Mesenchymal stem cell (in vitro differentiated cells and primary cell): ENCODE data around the gene MPDZ.

Experiments used
- DNase-seq: peaks from one replicate; pipeline ENCODE4 v3.0.0-alpha.2; 2013
- H2AFZ ChIP-seq: one replicate; pipeline ENCODE4 v1.6.1; 2013; ENCODE audit warnings: low read depth, mild to moderate bottlenecking, control low read depth, inconsistent platforms, low read length, moderate library complexity
- H2AK5ac ChIP-seq: 2 replicates; pipeline ENCODE4 v1.6.1; 2013; ENCODE audit warnings: low read length, moderate library complexity, mild to moderate bottlenecking, inconsistent platforms; ENCODE audit not compliant: severe bottlenecking
- H2BK120ac ChIP-seq: one replicate; pipeline ENCODE4 v1.6.1; 2013; ENCODE audit warnings: low read depth, mild to moderate bottlenecking, inconsistent platforms, low read length, moderate library complexity
- H2BK12ac ChIP-seq, 2 experiments: one replicate each; pipeline ENCODE4 v1.6.1; 2013; ENCODE audit warnings: inconsistent platforms in 2 of 2, low read length in 2 of 2, mild to moderate bottlenecking in 2 of 2, moderate library complexity in 2 of 2, control low read depth in 1 of 2
- H2BK15ac ChIP-seq: one replicate; pipeline ENCODE4 v1.6.1; 2013; ENCODE audit warnings: mild to moderate bottlenecking, low read depth, inconsistent platforms; ENCODE audit not compliant: poor library complexity, severe bottlenecking
- H2BK5ac ChIP-seq: 2 replicates; pipeline ENCODE4 v1.6.1; 2013; ENCODE audit warnings: low read depth, mild to moderate bottlenecking, low read length, control low read depth, inconsistent platforms; ENCODE audit not compliant: poor library complexity, severe bottlenecking
- H3K14ac ChIP-seq, 2 experiments: one replicate each; pipeline ENCODE4 v1.6.1; 2013; ENCODE audit warnings: inconsistent platforms in 2 of 2, low read length in 2 of 2, control low read depth in 1 of 2, mild to moderate bottlenecking in 1 of 2, moderate library complexity in 1 of 2
- H3K18ac ChIP-seq, 2 experiments: one replicate each; pipeline ENCODE4 v1.6.1; 2013; ENCODE audit warnings: inconsistent platforms in 2 of 2, low read length in 2 of 2, control low read depth in 1 of 2, low read depth in 1 of 2, mild to moderate bottlenecking in 1 of 2
- H3K23ac ChIP-seq, 2 experiments: one replicate each; pipeline ENCODE4 v1.6.1; 2013; ENCODE audit warnings: inconsistent platforms in 2 of 2, low read length in 2 of 2, mild to moderate bottlenecking in 2 of 2, moderate library complexity in 2 of 2, control low read depth in 1 of 2
- H3K27ac ChIP-seq: 2 replicates; pipeline ENCODE4 v1.5.1; 2013; ENCODE audit warnings: mild to moderate bottlenecking, moderate library complexity, low read length, control low read depth, inconsistent platforms; ENCODE audit not compliant: poor library complexity, severe bottlenecking
- H3K27me3 ChIP-seq, 2 experiments: 2 replicates each; pipeline versions ENCODE4 v1.6.1 to v1.7.0; 2013; ENCODE audit warnings: low read length in 2 of 2, mild to moderate bottlenecking in 2 of 2, moderate library complexity in 2 of 2, control low read depth in 1 of 2, inconsistent platforms in 1 of 2; ENCODE audit not compliant: control insufficient read depth in 1 of 2, insufficient read depth in 1 of 2
- H3K36me3 ChIP-seq, 2 experiments: 2 replicates each; pipeline versions ENCODE4 v1.6.1 to v1.7.0; 2013; ENCODE audit warnings: low read length in 2 of 2, control low read depth in 1 of 2, inconsistent platforms in 1 of 2, low read depth in 1 of 2, mild to moderate bottlenecking in 1 of 2; ENCODE audit not compliant: insufficient read depth in 2 of 2, control insufficient read depth in 1 of 2
- H3K4ac ChIP-seq, 2 experiments: one replicate each; pipeline ENCODE4 v1.6.1; 2013; ENCODE audit warnings: inconsistent platforms in 2 of 2, low read length in 2 of 2, mild to moderate bottlenecking in 2 of 2, moderate library complexity in 2 of 2, control low read depth in 1 of 2, low read depth in 1 of 2
- H3K4me1 ChIP-seq: 2 replicates; pipeline ENCODE4 v1.6.1; 2013; ENCODE audit warnings: low read depth, low read length, control low read depth; ENCODE audit not compliant: control insufficient read depth, insufficient read depth
- H3K4me2 ChIP-seq: 2 replicates; pipeline ENCODE4 v1.6.1; 2013; ENCODE audit warnings: low read length, mild to moderate bottlenecking, inconsistent platforms; ENCODE audit not compliant: poor library complexity, severe bottlenecking
- H3K4me3 ChIP-seq, 2 experiments: 2 replicates each; pipeline versions ENCODE4 v1.5.1 to v1.7.0; 2013; ENCODE audit warnings: low read length in 2 of 2, mild to moderate bottlenecking in 2 of 2, control low read depth in 1 of 2, low read depth in 1 of 2; ENCODE audit not compliant: insufficient read depth in 1 of 2
- H3K79me1 ChIP-seq: replicated peaks from 2 replicates; pipeline ENCODE4 v1.6.1; 2013; ENCODE audit warnings: mild to moderate bottlenecking, control low read depth, low read length, inconsistent platforms; ENCODE audit not compliant: poor library complexity, severe bottlenecking
- H3K9ac ChIP-seq: 2 replicates; pipeline ENCODE4 v1.7.0; 2013; ENCODE audit warnings: mild to moderate bottlenecking, low read length, moderate library complexity
- H3K9me3 ChIP-seq: 2 replicates; pipeline ENCODE4 v1.7.0; 2013; ENCODE audit warnings: mild to moderate bottlenecking, low read length; ENCODE audit not compliant: control insufficient read depth
- H4K8ac ChIP-seq: one replicate; pipeline ENCODE4 v1.6.1; 2013; ENCODE audit warnings: inconsistent platforms, mild to moderate bottlenecking, low read length, moderate library complexity
- H4K91ac ChIP-seq: one replicate; pipeline ENCODE4 v1.6.1; 2013; ENCODE audit warnings: mild to moderate bottlenecking, low read length, inconsistent platforms
- WGBS: methylation state at CpG from one replicate; pipeline ENCODE4 v1.1.7; 2013; ENCODE audit warnings: mixed read lengths; 5-methylcytosine and 5-hydroxymethylcytosine counted together

The MPDZ gene

GRCh38 chr9:13113216-13113615 is 166.3 kb downstream of the MPDZ start:
- Histone ChIP-seq H3K4ac (no peak overlapping the region), H2BK120ac (no peak overlapping the region), H4K8ac (no peak overlapping the region), H3K4me2 (no peak overlapping the region), H2BK12ac (no peak overlapping the region), H3K4me1 (peaks cover 2% of the 10 kb centered on the region), H2AK5ac (no peak overlapping the region), H3K9me3 (no peaks in the 10 kb centered on the region), H3K27me3 (no peaks in the 10 kb centered on the region), H3K14ac (no peak overlapping the region), H3K4me3 (no peak overlapping the region), H2BK5ac (no peak overlapping the region), H3K9ac (peak overlapping the region; percentile 37), H2BK15ac (no peak overlapping the region), H3K23ac (no peak overlapping the region), H4K91ac (no peak overlapping the region), H3K36me3 (peaks cover 3 to 34% of the 10 kb centered on the region in 2 experiments), H3K18ac (no peak overlapping the region), H3K79me1 (no peaks in the 10 kb centered on the region), H2AFZ (no peak overlapping the region), H3K27ac (no peak overlapping the region)
- 89% methylated on average over 1 of the region's 3 CpGs for WGBS
- DNase-seq: peak; percentile 14

GRCh38 chr9:13111778-13112177 is 167.7 kb downstream of the MPDZ start:
- Histone ChIP-seq H3K4me1 (peaks cover 2% of the 10 kb centered on the region), H3K27me3 (no peaks in the 10 kb centered on the region), H2BK120ac (no peak overlapping the region), H3K79me1 (no peaks in the 10 kb centered on the region), H3K36me3 (peaks cover 3 to 44% of the 10 kb centered on the region in 2 experiments), H4K91ac (no peak overlapping the region), H2BK5ac (no peak overlapping the region), H3K14ac (no peak overlapping the region), H3K4me2 (no peak overlapping the region), H3K27ac (no peak overlapping the region), H3K4me3 (no peak overlapping the region), H3K9ac (no peak overlapping the region), H2AK5ac (no peak overlapping the region), H2BK15ac (no peak overlapping the region), H3K4ac (no peak overlapping the region), H3K18ac (no peak overlapping the region), H2BK12ac (no peak overlapping the region), H3K9me3 (no peaks in the 10 kb centered on the region), H4K8ac (no peak overlapping the region), H2AFZ (no peak overlapping the region), H3K23ac (no peak overlapping the region)
- WGBS: 98% methylated on average over 2 of the region's 2 CpGs
- no peak for DNase-seq

- no peak overlapping the region for H3K14ac ChIP-seq
- no peak overlapping the region for H2BK15ac ChIP-seq
- 100% methylated on average over 1 of the region's 3 CpGs for WGBS
Observed at GRCh38 chr9:13110766-13111417, 168.6 kb downstream of the MPDZ start.

GRCh38 chr9:13109781-13110180 is 169.7 kb downstream of the MPDZ start:
- Histone ChIP-seq H2AFZ (no peak overlapping the region), H3K27me3 (no peaks in the 10 kb centered on the region), H2BK12ac (no peak overlapping the region), H2BK5ac (no peak overlapping the region), H3K9me3 (no peaks in the 10 kb centered on the region), H3K4me1 (no peaks in the 10 kb centered on the region), H4K8ac (no peak overlapping the region), H3K27ac (no peak overlapping the region), H3K18ac (no peak overlapping the region), H3K23ac (no peak overlapping the region), H3K36me3 (peaks cover 0 to 56% of the 10 kb centered on the region in 2 experiments), H2BK120ac (no peak overlapping the region), H3K79me1 (no peaks in the 10 kb centered on the region), H3K14ac (no peak overlapping the region), H3K9ac (no peak overlapping the region), H3K4me2 (no peak overlapping the region), H2BK15ac (no peak overlapping the region), H3K4ac (no peak overlapping the region), H3K4me3 (no peak overlapping the region), H4K91ac (no peak overlapping the region), H2AK5ac (no peak overlapping the region)
- WGBS: 97% methylated on average over 4 of the region's 5 CpGs
- DNase-seq: no peak

More at GRCh38 chr9:13110766-13111417, 168.6 kb downstream of the MPDZ start:
- H2BK5ac ChIP-seq: no peak overlapping the region
- H3K9ac ChIP-seq: no peak overlapping the region
- no peaks in the 10 kb centered on the region for H3K9me3 ChIP-seq
- no peak overlapping the region for H2BK12ac ChIP-seq
- no peaks in the 10 kb centered on the region for H3K27me3 ChIP-seq
- H2AK5ac ChIP-seq: no peak overlapping the region
- H3K4me1 ChIP-seq: peaks cover 2% of the 10 kb centered on the region
- H3K4ac ChIP-seq: no peak overlapping the region
- H3K4me3 ChIP-seq: no peak overlapping the region
- H3K4me2 ChIP-seq: no peak overlapping the region
- H2AFZ ChIP-seq: no peak overlapping the region
- no peaks in the 10 kb centered on the region for H3K79me1 ChIP-seq
- H3K23ac ChIP-seq: no peak overlapping the region
- no peak overlapping the region for H2BK120ac ChIP-seq
- no peak overlapping the region for H4K8ac ChIP-seq
- H4K91ac ChIP-seq: no peak overlapping the region
- no peak overlapping the region for H3K27ac ChIP-seq
- no peak for DNase-seq
- H3K36me3 ChIP-seq: peaks cover 3 to 49% of the 10 kb centered on the region in 2 experiments
- H3K18ac ChIP-seq: no peak overlapping the region
